Hematopoietic multipotent progenitor cell (in vitro differentiated cells): ENCODE measurements around the gene PTK6. TPM values are rescaled to one million over a fixed set of nuclear protein-coding genes. Genes with fewer than 3 reads are reported as not detected.

Experiments used
- DNase-seq, 3 donors: peaks; one replicate each; pipeline ENCODE4 v3.0.0-alpha.2; 2011 to 2015; ENCODE audit warnings: low read depth in 2 of 3, low spot score in 2 of 3
- total RNA-seq: library from RNA; depleted of rRNA; stranded (reverse); fragments of >200 nt; gene quantifications from one replicate; pipeline ENCODE4 v1.2.3, GENCODE V29; 2012

PTK6 gene
- total RNA-seq, 1 donor: under 0.01 TPM

- DNase-seq: no peak
Observed at GRCh38 chr20:63533388-63533787, 3.8 kb downstream of the PTK6 start.

GRCh38 chr20:63532449-63532971 lies 4.7 kb downstream of the PTK6 start:
- no peak for DNase-seq

- DNase-seq: no peak
Observed at GRCh38 chr20:63531686-63532448, 5.3 kb downstream of the PTK6 start.

GRCh38 chr20:63530788-63531160 lies 6.4 kb downstream of the PTK6 start:
- DNase-seq: no peak

GRCh38 chr20:63529861-63530787 lies 7.1 kb downstream of the PTK6 start:
- no peak for DNase-seq

GRCh38 chr20:63529180-63529860 lies 7.9 kb downstream of the PTK6 start:
- DNase-seq: no peak

- no peak for DNase-seq
Observed at GRCh38 chr20:63527184-63527583, 10.0 kb downstream of the PTK6 start.

GRCh38 chr20:63525971-63526370 lies 11.2 kb downstream of the PTK6 start:
- DNase-seq: peak in 1 of 3 donors; percentile 48

GRCh38 chr20:63525185-63525584 lies 12.0 kb downstream of the PTK6 start:
- DNase-seq: no peak

GRCh38 chr20:63522981-63523611 lies 14.1 kb downstream of the PTK6 start:
- no peak for DNase-seq

- DNase-seq: no peak
Observed at GRCh38 chr20:63522091-63522868, 14.9 kb downstream of the PTK6 start.

GRCh38 chr20:63521602-63522001 lies 15.6 kb downstream of the PTK6 start:
- DNase-seq: no peak

GRCh38 chr20:63520934-63521601 lies 16.1 kb downstream of the PTK6 start:
- DNase-seq: peak in 2 of 3 donors; percentile 66 to 68

- peak; percentile 83 to 90 (median 85) for DNase-seq
Observed at GRCh38 chr20:63520504-63520933, 16.7 kb downstream of the PTK6 start, which contains the start of gene PPDPF. Gene PPDPF (plus strand): TSS chr20:63520765. CDS start chr20:63521309, 544 bp downstream.

GRCh38 chr20:63519668-63520503 lies 17.3 kb downstream of the PTK6 start:
- peak; percentile 44 to 67 (median 65) for DNase-seq

- DNase-seq: no peak
Observed at GRCh38 chr20:63518946-63519667, 18.1 kb downstream of the PTK6 start.

- no peak for DNase-seq
Observed at GRCh38 chr20:63518351-63518861, 18.8 kb downstream of the PTK6 start.
